Liver (tissue), 9 donors: Measurements from ENCODE around the gene ANKDD1A. TPM values are rescaled to one million over a fixed set of nuclear protein-coding genes. Genes with fewer than 3 reads are reported as not detected.

Experiments
- DNase-seq: peaks from one replicate; pipeline ENCODE4 v3.0.0-alpha.2; 2017; ENCODE audit warnings: low spot score
- H3K27ac ChIP-seq, 2 donors: one replicate each; pipeline ENCODE4 v1.7.0; 2013; ENCODE audit warnings: inconsistent platforms in 2 of 2, low read length in 2 of 2, control low read depth in 1 of 2, low read depth in 1 of 2, mild to moderate bottlenecking in 1 of 2
- H3K27me3 ChIP-seq, 4 donors: one replicate each; pipeline versions ENCODE4 v1.6.1 to v1.7.0; 2013; ENCODE audit warnings: low read length in 3 of 4, inconsistent platforms in 1 of 4, mild to moderate bottlenecking in 1 of 4, moderate library complexity in 1 of 4; ENCODE audit not compliant: control insufficient read depth in 4 of 4, insufficient read depth in 4 of 4
- H3K36me3 ChIP-seq, 4 donors: one replicate each; pipeline versions ENCODE4 v1.6.1 to v1.7.0; 2013; ENCODE audit warnings: low read length in 3 of 4, mild to moderate bottlenecking in 3 of 4, low read depth in 1 of 4, moderate library complexity in 1 of 4; ENCODE audit not compliant: control insufficient read depth in 4 of 4, insufficient read depth in 3 of 4
- H3K4me1 ChIP-seq, 4 donors: one replicate each; pipeline versions ENCODE4 v1.6.1 to v1.7.0; 2013; ENCODE audit warnings: low read length in 3 of 4, mild to moderate bottlenecking in 3 of 4, moderate library complexity in 1 of 4; ENCODE audit not compliant: control insufficient read depth in 4 of 4, insufficient read depth in 4 of 4
- H3K4me3 ChIP-seq, 3 donors: one replicate each; pipeline versions ENCODE4 v1.6.1 to v1.7.0; 2013; ENCODE audit warnings: low read length in 3 of 3, control low read depth in 1 of 3, low read depth in 1 of 3, mild to moderate bottlenecking in 1 of 3
- H3K9ac ChIP-seq, 2 donors: one replicate each; pipeline ENCODE4 v1.7.0; 2013; ENCODE audit warnings: low read length in 2 of 2, mild to moderate bottlenecking in 2 of 2, moderate library complexity in 2 of 2, control low read depth in 1 of 2, low read depth in 1 of 2
- H3K9me3 ChIP-seq, 4 donors: one replicate each; pipeline versions ENCODE4 v1.6.1 to v1.7.0; 2013; ENCODE audit warnings: low read length in 3 of 4; ENCODE audit not compliant: control insufficient read depth in 4 of 4
- EGR1 ChIP-seq, 2 donors: IDR thresholded peaks; 2 replicates each; pipeline ENCODE4 v1.6.1; 2016 to 2018; ENCODE audit warnings: antibody characterized with exemption in 2 of 2, low read depth in 2 of 2
- FOXA1 ChIP-seq: IDR thresholded peaks from 2 replicates; pipeline ENCODE4 v1.6.1; 2016; ENCODE audit warnings: antibody characterized with exemption
- FOXA2 ChIP-seq: IDR thresholded peaks from 2 replicates; pipeline ENCODE4 v1.6.1; 2016; ENCODE audit warnings: antibody characterized with exemption
- GABPA ChIP-seq, 2 donors: IDR thresholded peaks in 1 of 2; conservative IDR thresholded peaks in 1 of 2; 2 replicates each; pipeline ENCODE4 v1.6.1; 2016; ENCODE audit warnings: antibody characterized with exemption in 2 of 2, mild to moderate bottlenecking in 1 of 2, moderate library complexity in 1 of 2
- HNF4A ChIP-seq, 2 donors: conservative IDR thresholded peaks; 2 replicates each; pipeline ENCODE4 v1.6.1; 2016; ENCODE audit warnings: antibody characterized with exemption in 2 of 2, mild to moderate bottlenecking in 2 of 2
- HNF4G ChIP-seq: IDR thresholded peaks from 2 replicates; pipeline ENCODE4 v1.6.1; 2016; ENCODE audit warnings: antibody characterized with exemption
- JUND ChIP-seq, 2 donors: IDR thresholded peaks; 2 replicates each; pipeline ENCODE4 v1.6.1; 2016; ENCODE audit warnings: antibody characterized with exemption in 2 of 2
- NR2F2 ChIP-seq: IDR thresholded peaks from 2 replicates; pipeline ENCODE4 v1.6.1; 2016; ENCODE audit warnings: antibody characterized with exemption
- RAD21 ChIP-seq, 2 donors: IDR thresholded peaks; 2 replicates each; pipeline ENCODE4 v1.6.1; 2016; ENCODE audit warnings: antibody characterized with exemption in 2 of 2, mild to moderate bottlenecking in 2 of 2
- RXRA ChIP-seq, 2 donors: IDR thresholded peaks; 2 replicates each; pipeline ENCODE4 v1.6.1; 2017 to 2018; ENCODE audit warnings: antibody characterized with exemption in 2 of 2, mild to moderate bottlenecking in 1 of 2
- SP1 ChIP-seq: IDR thresholded peaks from 2 replicates; pipeline ENCODE4 v1.6.1; 2018; ENCODE audit warnings: antibody characterized with exemption, mild to moderate bottlenecking
- TAF1 ChIP-seq: conservative IDR thresholded peaks from 2 replicates; pipeline ENCODE4 v1.6.1; 2016; ENCODE audit warnings: antibody characterized with exemption, mild to moderate bottlenecking
- YY1 ChIP-seq: IDR thresholded peaks from 2 replicates; pipeline ENCODE4 v1.6.1; 2016; ENCODE audit warnings: antibody characterized with exemption, mild to moderate bottlenecking
- WGBS: extraction: QIAGEN DNeasy Blood & Tissue Kit; methylation state at CpG from one replicate; pipeline ENCODE4 v1.1.7; 2013; 5-methylcytosine and 5-hydroxymethylcytosine counted together
- polyA plus RNA-seq, 2 donors: library from polyadenylated mRNA; stranded (reverse) in 1 of 2; unstranded in 1 of 2; fragments of 200-250 nt in 1 of 2; fragments of >200 nt in 1 of 2; fragmentation: Nextera tagmentation in 1 of 2; extraction: Ambion mirVana in 1 of 2; gene quantifications; one replicate each; pipeline versions ENCODE4 v1.2.1 to v1.2.3, GENCODE V29; 2013 to 2015
- total RNA-seq, 2 donors: library from RNA; depleted of rRNA; stranded (reverse); fragments of >200 nt; gene quantifications; one replicate each; pipeline ENCODE4 v1.2.3, GENCODE V29; 2014
- TF ChIP-seq, protein P1 (sequence below): IDR thresholded peaks from 2 replicates; pipeline ENCODE4 v1.6.1; 2016; ENCODE audit warnings: antibody characterized with exemption
- TF ChIP-seq, protein P2 (sequence below): IDR thresholded peaks from 2 replicates; pipeline ENCODE4 v1.6.1; 2016; ENCODE audit warnings: antibody characterized with exemption, mild to moderate bottlenecking
- TF ChIP-seq, protein P3 (sequence below): fragments of 150-350 bp; IDR thresholded peaks from 2 replicates; pipeline ENCODE4 v1.5.1; 2017; ENCODE audit warnings: improper control_type of control experiment, low read depth, low read length; ENCODE audit not compliant: missing input control
- TF ChIP-seq, protein P4 (sequence below): IDR thresholded peaks from 2 replicates; pipeline ENCODE4 v1.6.1; 2016; ENCODE audit warnings: antibody characterized with exemption
- TF ChIP-seq, protein P5 (sequence below): IDR thresholded peaks from 2 replicates; pipeline ENCODE4 v1.6.1; 2016; ENCODE audit warnings: antibody characterized with exemption
- donor health status: healthy.
- donor health status: healthy.
- donor health status: healthy.
- donor health status: healthy.
- donor health status: healthy.

ANKDD1A gene
- total and polyA plus RNA-seq, 4 donors = 0.32 to 1.0 (median 0.59) TPM

DNA sequence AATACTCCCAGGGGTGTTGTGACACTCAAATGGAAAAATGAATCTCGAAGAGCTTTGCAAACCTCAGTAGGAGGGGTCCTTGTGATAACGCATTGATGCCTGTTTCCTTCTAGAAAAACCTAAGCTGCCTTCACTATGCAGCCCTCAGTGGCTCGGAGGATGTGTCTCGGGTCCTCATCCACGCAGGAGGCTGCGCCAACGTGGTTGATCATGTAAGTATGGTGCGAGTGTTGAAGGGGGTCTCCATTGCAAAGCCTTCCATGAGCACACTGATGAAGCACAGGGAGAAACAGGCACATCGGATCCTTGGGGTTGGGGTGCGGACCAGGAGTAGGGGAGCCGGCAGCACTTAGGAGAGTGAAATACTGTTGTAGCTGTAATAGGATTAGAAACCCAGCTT, 22.3 kb downstream of the ANKDD1A start:
- Histone ChIP-seq H3K36me3 (no peaks in the 10 kb centered on the region), H3K9me3 (no peaks in the 10 kb centered on the region), H3K4me3 (no peak overlapping the region), H3K9ac (no peak overlapping the region), H3K4me1 (peaks cover 0 to 4% (median 0%) of the 10 kb centered on the region in 4 donors), H3K27ac (no peak overlapping the region), H3K27me3 (no peaks in the 10 kb centered on the region)
- DNase-seq = no peak
- 98% methylated on average over 11 of the region's 11 CpGs for WGBS
- TF ChIP-seq, protein P1, sequence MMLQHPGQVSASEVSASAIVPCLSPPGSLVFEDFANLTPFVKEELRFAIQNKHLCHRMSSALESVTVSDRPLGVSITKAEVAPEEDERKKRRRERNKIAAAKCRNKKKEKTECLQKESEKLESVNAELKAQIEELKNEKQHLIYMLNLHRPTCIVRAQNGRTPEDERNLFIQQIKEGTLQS = no peak
- TF ChIP-seq RAD21 (IDR thresholded peaks at IDR 0.05) (no peak), RXRA (IDR thresholded peaks at IDR 0.05) (no peak), FOXA2 (no peak), JUND (IDR thresholded peaks at IDR 0.05) (no peak), TAF1 (no peak), GABPA (IDR thresholded peaks at IDR 0.05 in 1 of 2, conservative IDR thresholded peaks at IDR 0.05 in 1 of 2) (no peak), HNF4A (conservative IDR thresholded peaks at IDR 0.05) (no peak), FOXA1 (no peak), EGR1 (IDR thresholded peaks at IDR 0.05; ENCODE audit: low read depth in 2 of 2) (no peak)
- TF ChIP-seq, protein P2, sequence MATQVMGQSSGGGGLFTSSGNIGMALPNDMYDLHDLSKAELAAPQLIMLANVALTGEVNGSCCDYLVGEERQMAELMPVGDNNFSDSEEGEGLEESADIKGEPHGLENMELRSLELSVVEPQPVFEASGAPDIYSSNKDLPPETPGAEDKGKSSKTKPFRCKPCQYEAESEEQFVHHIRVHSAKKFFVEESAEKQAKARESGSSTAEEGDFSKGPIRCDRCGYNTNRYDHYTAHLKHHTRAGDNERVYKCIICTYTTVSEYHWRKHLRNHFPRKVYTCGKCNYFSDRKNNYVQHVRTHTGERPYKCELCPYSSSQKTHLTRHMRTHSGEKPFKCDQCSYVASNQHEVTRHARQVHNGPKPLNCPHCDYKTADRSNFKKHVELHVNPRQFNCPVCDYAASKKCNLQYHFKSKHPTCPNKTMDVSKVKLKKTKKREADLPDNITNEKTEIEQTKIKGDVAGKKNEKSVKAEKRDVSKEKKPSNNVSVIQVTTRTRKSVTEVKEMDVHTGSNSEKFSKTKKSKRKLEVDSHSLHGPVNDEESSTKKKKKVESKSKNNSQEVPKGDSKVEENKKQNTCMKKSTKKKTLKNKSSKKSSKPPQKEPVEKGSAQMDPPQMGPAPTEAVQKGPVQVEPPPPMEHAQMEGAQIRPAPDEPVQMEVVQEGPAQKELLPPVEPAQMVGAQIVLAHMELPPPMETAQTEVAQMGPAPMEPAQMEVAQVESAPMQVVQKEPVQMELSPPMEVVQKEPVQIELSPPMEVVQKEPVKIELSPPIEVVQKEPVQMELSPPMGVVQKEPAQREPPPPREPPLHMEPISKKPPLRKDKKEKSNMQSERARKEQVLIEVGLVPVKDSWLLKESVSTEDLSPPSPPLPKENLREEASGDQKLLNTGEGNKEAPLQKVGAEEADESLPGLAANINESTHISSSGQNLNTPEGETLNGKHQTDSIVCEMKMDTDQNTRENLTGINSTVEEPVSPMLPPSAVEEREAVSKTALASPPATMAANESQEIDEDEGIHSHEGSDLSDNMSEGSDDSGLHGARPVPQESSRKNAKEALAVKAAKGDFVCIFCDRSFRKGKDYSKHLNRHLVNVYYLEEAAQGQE = no peak

DNA sequence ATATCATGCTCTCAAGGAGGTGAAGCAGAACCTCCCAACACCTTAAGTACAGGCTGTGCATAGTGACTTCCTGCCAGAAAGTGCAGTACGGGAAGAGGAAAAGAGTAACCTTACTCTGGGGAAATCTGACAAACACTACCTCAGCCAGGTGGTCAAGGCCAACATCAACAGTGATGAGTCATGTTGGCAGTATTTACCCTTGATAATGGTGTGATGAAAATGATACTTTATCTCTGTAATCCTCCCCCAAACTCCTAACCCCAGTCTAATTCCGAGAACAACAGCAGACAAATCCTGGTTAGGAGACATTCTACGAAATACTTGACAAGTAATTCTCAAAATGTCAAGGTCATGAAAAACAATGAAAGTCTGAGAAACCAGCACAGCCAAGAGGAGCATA, 26.5 kb downstream of the ANKDD1A start:
- no peaks in the 10 kb centered on the region for H3K9me3 ChIP-seq
- TF ChIP-seq SP1 (peak; percentile 40), NR2F2 (no peak), GABPA (IDR thresholded peaks at IDR 0.05 in 1 of 2, conservative IDR thresholded peaks at IDR 0.05 in 1 of 2) (peak in 1 of 2 donors; percentile 58), TAF1 (no peak), EGR1 (IDR thresholded peaks at IDR 0.05; ENCODE audit: low read depth in 2 of 2) (peak in 1 of 2 donors; percentile 93), HNF4A (conservative IDR thresholded peaks at IDR 0.05) (peak; percentile 53 to 79), JUND (IDR thresholded peaks at IDR 0.05) (peak; percentile 96 to 99), YY1 (peak; percentile 58), RAD21 (IDR thresholded peaks at IDR 0.05) (peak; percentile 8 to 19), HNF4G (no peak), RXRA (IDR thresholded peaks at IDR 0.05) (peak; percentile 43 to 90), FOXA2 (peak; percentile 96), FOXA1 (peak; percentile 77)
- TF ChIP-seq, protein P3, sequence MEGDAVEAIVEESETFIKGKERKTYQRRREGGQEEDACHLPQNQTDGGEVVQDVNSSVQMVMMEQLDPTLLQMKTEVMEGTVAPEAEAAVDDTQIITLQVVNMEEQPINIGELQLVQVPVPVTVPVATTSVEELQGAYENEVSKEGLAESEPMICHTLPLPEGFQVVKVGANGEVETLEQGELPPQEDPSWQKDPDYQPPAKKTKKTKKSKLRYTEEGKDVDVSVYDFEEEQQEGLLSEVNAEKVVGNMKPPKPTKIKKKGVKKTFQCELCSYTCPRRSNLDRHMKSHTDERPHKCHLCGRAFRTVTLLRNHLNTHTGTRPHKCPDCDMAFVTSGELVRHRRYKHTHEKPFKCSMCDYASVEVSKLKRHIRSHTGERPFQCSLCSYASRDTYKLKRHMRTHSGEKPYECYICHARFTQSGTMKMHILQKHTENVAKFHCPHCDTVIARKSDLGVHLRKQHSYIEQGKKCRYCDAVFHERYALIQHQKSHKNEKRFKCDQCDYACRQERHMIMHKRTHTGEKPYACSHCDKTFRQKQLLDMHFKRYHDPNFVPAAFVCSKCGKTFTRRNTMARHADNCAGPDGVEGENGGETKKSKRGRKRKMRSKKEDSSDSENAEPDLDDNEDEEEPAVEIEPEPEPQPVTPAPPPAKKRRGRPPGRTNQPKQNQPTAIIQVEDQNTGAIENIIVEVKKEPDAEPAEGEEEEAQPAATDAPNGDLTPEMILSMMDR = no peak
- TF ChIP-seq, protein P4, sequence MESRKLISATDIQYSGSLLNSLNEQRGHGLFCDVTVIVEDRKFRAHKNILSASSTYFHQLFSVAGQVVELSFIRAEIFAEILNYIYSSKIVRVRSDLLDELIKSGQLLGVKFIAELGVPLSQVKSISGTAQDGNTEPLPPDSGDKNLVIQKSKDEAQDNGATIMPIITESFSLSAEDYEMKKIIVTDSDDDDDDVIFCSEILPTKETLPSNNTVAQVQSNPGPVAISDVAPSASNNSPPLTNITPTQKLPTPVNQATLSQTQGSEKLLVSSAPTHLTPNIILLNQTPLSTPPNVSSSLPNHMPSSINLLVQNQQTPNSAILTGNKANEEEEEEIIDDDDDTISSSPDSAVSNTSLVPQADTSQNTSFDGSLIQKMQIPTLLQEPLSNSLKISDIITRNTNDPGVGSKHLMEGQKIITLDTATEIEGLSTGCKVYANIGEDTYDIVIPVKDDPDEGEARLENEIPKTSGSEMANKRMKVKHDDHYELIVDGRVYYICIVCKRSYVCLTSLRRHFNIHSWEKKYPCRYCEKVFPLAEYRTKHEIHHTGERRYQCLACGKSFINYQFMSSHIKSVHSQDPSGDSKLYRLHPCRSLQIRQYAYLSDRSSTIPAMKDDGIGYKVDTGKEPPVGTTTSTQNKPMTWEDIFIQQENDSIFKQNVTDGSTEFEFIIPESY = peak; percentile 56
- TF ChIP-seq, protein P2 = no peak
- TF ChIP-seq, protein P1 = peak; percentile 92
- TF ChIP-seq, protein P5, sequence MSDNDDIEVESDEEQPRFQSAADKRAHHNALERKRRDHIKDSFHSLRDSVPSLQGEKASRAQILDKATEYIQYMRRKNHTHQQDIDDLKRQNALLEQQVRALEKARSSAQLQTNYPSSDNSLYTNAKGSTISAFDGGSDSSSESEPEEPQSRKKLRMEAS = peak; percentile 98
- H3K27me3 ChIP-seq = no peaks in the 10 kb centered on the region
- peak overlapping the region; percentile 35 to 57 for H3K27ac ChIP-seq
- no peak for DNase-seq
- H3K36me3 ChIP-seq = no peaks in the 10 kb centered on the region
- WGBS = 33% methylated on average over 3 of the region's 3 CpGs
- H3K4me1 ChIP-seq = peaks cover 0 to 4% (median 0%) of the 10 kb centered on the region in 4 donors
- H3K9ac ChIP-seq = no peak overlapping the region
- H3K4me3 ChIP-seq = no peak overlapping the region
